Frontal cortex (tissue), 4 donors: Measurements from ENCODE around the gene SETD2. TPM values are rescaled to one million over a fixed set of nuclear protein-coding genes. Genes with fewer than 3 reads are reported as not detected.
"Not testable (repeated sequence)": the region's sequence is repeated elsewhere in the genome, so short reads cannot be mapped to it uniquely, and the experiment has no call there.

Experiments used
- DNase-seq, 2 donors: peaks; one replicate each; pipeline ENCODE4 v3.0.0; 2012; ENCODE audit warnings: low spot score in 2 of 2
- FAIRE-seq: peaks from 2 replicates; lab custom pipeline; 2012; peaks lifted over from hg19 to GRCh38; lab: Jason Lieb, UNC
- total RNA-seq: library from RNA; depleted of rRNA; stranded (reverse); fragments of >200 nt; gene quantifications from one replicate; pipeline ENCODE4 v1.2.3, GENCODE V29; 2014
- donor health status: control.
- donor health status: control.
- donor health status: control.

Gene SETD2
- total RNA-seq, 1 donor from 2014 or later = 77.5 TPM

DNA sequence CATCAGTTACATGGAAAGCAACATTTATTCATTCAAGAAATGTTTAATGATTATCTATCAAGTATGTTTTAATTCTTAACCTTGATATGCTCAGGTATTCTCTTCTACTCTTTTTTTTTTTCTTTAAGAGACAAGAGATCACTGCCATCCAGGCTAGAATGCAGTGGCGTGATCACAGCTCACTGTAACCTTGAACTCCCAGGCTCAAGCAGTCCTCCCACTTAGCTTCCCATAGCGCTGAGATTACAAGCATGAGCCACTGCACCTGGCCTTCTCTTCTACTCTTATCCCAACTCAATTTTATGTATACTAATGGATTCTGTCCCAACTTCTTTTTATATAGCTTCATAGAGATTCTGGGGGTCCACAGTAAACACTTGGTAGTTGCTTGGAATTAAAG, 50.9 kb downstream of the SETD2 start:
- FAIRE-seq (no peak), DNase-seq (no peak)

DNA sequence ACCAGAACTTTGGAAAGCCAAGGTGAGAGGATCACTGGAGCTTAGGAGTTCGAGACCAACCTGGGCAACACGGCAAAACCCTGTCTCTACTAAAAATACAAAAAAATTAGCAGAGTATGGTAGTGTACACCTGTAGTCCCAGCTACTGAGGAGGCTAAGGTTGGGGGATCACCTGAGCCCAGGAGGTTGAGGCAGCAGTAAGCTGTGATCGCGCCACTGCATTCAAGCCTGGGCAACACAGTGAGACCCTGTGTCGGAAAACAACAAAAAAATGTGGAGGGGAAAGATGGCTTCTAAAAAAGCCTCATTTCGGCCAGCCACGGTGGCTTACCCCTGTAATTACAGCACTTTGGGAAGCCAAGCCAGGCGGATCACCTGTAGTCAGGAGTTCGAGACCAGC, 54.5 kb downstream of the SETD2 start:
- no peak for DNase-seq
- no peak for FAIRE-seq

DNA sequence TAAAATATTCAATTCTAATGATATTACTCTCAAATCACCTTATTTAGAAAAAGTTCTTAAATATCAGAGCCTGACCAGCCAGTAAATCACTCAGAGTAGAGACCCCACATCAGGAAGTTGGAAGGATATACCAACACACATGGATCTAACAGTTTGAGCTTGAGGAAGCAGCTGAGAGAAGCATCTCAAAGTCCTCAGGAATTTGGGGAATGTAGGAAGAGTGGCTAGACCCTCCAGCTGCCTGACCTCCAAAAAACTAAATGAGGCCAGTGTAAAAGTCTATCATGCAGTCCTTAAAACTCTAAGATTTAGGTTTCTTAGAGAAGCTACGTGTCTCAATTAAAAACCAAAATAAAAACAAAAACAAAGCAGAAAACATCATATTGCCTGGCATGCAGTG, 55.4 kb downstream of the SETD2 start:
- no peak for DNase-seq
- no peak for FAIRE-seq

DNA sequence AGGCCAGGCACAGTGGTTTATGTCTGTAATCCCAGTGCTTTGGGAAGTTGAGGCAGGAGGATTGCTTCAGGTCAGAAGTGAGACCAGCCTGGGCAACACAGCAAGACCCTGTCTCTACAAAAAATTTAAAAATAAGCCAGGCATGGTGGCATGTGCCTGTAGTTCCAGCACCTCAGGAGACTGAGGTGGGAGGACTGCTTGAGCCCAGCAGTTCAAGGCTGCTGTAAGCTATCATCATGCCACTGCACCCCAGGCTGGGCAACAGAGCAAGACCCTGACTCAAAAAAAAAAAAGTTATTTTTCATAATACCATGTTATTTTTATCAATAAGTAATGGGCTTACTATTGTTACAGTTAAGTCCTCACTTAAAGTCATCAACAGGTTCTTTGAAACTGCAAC, 59.7 kb downstream of the SETD2 start:
- no peak for DNase-seq
- FAIRE-seq = no peak

DNA sequence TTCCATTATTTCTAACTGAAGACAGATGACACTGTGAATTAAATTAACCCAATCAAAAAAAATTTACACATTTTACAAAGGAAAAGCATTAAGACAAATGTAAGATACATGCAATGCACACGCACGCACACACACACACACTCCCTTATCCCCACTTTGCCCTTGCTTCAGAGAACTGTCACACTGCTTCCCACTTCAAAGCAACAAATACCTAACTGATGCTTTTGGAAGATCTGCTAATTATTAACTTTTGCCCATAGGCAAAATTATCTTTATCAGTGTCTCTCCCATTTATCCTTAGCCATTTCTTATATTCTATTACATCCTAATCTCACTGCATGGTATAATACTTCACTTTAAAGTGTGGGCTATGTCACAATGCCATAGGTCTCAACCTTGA, 60.3 kb downstream of the SETD2 start:
- no peak for DNase-seq
- FAIRE-seq = no peak

DNA sequence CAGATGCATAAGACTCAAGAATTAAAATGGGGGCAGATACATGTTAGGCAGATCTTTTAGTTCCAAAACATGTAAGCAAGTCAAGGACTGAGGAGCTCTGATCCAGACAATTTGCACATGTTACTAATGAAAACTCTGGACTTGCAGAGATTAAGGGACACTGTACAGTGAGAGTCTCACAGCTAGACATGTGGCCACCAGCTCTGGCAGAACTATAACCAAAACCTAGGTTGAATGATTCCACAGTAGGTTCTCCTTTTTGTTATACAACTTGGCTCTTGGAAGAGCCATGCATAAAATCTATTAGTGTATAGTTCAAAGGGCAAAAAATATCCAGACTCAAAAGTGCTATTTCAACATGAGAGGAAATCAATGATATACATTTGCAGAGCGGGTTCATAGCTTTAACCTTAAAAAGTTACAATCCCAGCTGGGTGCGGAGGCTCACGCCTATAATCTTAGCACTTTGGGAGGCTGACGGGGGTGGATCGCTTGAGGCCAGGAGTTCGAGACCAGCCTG, 61.8 kb downstream of the SETD2 start:
- no peak for FAIRE-seq
- DNase-seq = no peak

DNA sequence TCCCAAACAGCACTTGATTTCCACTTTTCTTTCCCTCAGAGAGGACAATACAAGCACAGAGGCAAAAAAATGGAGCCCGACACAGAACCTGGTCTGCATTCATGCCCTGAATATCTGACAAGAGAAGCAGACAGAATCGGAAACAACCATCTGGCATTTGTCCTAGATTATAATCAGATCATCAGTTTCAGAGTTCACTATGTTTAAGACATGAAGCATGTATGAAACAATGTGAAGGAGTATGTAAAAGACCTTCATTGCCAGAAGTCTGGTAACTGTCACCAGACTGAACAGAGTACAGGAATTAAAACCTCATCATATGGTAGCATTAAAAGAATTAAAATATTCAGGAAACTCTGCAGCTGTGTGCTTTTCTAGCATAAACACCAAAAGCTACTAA, 65.0 kb downstream of the SETD2 start:
- FAIRE-seq = no peak

DNA sequence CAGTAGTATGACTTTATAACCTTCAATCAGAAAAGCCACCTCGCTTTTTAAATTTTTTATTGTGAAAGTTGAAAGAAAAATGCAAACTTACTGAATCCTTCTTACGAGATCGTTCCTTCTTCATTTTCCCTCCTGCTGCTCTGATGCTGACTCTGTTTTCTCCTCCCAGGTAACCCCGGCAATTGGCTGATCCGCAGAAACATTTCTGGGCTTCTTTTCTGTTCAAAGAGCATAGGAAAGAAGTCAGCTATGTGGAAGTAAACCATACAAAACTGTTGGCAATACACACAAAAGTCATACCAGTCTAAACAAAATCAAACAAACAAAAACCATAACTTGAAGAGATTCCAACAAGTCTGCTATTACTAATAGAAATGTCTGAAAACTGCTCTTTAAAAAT, 66.0 kb downstream of the SETD2 start:
- DNase-seq = no peak
- no peak for FAIRE-seq

More for the DNA sequence above, 65.0 kb downstream of the SETD2 start:
- DNase-seq = no peak

DNA sequence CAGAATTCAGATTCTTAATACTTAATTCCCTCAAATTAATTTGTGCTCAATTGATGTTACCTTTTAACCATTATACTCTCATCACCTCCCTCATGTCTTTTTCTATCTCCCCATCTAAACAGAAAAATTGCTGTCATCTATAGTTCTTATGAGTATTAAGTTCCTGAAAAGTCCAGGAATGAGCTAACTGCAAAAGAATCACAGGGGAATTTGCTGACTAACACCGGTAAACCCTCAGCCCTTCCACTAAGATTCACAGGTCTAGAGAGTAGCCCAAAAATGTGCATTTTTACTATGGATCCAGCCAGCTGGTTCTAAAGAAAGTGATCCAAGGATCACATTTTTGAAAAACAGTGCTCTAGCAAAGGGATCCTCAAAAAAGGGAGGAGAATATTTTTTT, 67.0 kb downstream of the SETD2 start:
- DNase-seq = no peak
- FAIRE-seq = no peak

DNA sequence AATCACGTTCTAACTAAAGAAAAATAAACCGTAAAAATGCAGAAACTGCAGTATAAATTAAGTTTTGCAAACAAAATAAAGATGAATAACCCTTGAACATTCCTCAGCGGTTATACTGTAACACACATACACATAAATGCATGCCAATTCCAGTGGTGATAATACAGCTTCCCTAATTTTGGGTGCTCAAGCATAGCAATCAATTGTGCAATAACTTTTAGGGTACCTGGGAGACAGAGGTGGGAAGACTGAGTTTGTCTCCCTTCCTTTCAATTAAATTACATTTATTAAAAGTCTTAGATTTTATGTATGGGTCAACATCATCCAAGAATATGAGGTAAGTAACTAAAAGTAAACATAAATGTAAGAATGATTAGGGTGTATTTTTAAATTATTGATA, 71.8 kb downstream of the SETD2 start:
- no peak for DNase-seq
- no peak for FAIRE-seq

DNA sequence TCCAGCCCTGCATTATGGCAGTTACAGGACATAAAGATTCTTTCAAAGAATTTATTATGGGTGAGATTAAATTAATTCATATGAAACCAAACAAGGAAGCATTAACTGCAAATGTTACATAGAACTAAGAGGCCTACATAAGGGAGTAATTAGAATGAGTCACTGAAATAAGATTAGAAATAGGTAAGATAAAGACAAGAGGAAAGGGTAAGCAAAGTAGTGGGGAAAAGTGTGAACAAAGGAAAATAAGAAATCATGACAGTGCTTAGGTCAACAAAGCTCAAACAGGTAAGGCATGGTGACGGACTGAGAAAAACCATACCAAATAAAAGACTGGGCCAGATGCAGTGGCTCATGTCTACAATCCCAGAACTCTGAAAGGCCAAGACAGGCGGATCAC, 74.3 kb downstream of the SETD2 start:
- DNase-seq (no peak), FAIRE-seq (no peak)

DNA sequence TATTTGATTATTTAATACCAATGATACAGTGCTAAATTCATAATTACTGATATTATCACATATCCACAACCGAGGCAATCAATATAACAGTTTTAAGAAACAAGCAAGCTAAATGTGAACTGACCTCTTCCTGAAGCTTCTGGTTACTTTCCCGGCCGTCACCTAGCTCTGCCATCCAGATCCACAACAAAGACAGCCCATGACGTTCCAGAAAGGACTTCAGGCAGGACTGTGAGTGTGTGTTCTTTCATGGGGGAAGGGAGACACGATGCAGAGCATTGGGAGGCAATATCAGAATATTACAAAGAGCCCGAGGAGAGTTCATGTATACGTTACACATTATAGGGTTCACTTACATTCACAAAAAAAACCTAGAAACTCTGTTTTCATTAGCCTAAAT, 77.8 kb downstream of the SETD2 start:
- no peak for FAIRE-seq
- no peak for DNase-seq

DNA sequence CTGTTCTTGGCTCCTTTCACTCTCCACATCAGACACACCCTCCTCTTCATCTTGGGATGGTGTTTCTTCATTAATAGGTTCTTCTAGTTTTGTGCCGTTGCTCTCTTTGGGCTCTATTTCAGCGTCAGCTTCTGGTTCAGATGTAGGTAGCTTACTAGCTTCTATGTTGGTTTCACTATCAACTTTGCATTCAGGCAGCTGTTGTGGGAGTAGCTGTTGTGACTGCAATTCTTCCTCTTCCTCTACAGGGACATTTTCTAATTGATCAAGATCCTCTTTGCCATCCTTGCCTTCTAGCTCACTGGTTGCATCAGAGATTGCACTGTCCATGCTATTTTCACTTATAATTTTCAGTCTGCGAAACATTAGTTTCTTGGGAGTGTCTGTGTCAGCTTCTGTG, 80.1 kb downstream of the SETD2 start:
- no peak for DNase-seq
- FAIRE-seq = no peak

DNA sequence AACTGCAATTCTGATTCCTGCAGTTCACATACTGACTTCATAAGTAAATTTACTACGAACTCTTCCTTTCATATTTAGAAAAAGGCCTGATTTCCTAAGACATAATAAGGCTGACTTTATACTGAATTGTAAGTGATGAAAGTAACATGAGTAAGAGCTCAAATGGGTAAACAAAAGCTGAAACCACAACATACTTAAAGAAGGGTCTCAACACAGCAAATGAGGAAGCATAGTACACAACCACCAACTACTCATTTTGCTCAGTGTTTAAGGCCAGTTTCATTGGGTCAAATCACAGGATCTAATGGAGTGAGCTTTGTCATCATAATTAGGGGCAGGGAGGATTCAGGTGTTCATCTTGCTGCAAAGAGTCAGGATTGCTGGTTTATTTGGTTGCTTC, 81.4 kb downstream of the SETD2 start:
- no peak for FAIRE-seq
- no peak for DNase-seq

DNA sequence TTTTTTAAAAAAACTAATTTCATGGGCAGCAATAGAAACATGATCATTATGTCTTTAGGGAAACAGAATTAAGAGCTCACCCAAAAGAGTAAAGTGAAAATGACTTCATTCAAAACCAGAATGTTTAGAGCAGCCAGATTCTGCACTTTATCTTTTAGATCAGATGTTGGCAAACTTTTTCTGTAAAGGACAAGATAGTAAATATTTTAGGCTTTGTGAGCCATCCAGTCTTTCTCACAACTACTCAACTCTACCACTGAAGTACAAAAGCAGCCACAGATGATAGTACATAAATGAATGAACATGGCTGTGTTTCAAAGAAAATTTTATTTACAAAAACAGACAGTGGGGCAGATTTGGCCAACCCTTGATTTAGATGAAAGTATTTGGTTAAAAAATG, 84.5 kb downstream of the SETD2 start:
- no peak for FAIRE-seq
- no peak for DNase-seq

DNA sequence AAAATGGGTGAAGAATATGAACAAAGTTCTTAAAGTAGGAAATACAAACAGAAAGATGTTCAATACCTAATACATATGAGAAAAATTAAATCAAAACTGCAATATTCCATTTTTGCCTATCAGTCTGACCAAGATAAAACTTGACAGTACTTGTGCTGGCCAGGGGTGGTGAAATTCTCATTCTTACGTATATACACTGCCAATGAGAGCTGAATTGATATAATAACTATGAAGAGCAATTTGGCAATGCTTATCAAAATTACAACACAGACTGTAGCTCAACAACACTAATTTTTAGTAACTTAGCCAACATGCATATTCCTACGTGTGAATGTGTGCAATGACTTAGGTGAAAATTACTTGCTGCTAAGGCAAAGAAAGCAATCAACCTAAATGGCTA, 90.2 kb downstream of the SETD2 start:
- FAIRE-seq (no peak), DNase-seq (no peak)

DNA sequence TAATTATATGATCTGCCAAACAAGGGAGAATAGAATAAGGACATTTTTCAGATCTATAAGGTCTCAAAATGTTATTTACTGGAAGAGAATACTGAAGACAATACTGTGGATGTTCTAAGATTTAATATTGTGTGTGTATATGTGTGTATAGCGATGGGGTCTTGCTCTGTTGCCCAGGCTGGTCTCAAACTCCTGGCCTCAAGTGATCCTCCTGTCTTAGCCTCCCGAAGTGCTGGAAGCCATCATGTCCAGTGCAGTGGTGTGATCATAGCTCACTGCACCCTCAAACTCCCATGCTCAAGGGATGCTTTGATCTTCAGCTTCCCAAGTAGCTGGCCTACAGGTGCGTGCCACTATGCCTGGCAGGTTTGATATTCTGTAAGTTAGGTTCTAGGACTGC, 93.1 kb downstream of the SETD2 start:
- FAIRE-seq = no peak
- DNase-seq = no peak

DNA sequence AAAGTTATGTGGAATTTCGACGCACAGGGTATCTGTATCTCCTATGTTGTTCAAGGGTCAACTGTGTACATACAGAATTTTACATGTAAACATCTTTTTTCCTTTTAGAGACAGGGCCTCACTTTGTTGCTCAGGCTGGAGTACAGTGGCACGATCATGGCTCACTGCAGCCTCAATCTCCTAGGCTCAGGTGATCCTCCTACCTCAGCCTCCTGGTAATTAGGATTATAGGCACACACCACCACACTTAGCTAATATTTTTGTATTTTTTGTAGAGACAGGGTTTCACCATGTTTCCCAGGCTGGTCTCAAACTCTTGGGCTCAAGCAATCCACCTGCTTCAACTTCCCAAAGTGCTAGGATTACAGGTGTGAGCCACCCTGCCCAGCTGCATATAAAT, 97.7 kb downstream of the SETD2 start:
- DNase-seq, FAIRE-seq: not testable (repeated sequence)

DNA sequence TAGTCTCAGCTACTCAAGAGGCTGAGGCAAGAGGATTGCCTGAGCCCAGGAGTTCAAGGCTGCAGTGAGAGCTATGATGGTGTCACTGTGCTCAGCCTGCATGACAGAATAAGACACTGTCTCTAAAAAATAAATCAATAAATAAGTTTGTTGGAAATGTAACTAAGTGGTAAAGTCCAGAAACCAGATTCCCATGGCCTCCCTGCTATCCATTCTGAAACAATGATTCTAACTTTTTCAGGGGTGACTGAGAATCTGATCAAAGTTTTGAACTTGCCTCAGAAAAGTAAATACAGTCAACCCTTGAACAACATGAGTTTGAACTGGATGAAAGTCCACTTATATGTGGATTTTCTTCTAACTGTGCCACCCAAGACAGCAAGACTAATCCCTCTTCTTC, 98.2 kb downstream of the SETD2 start:
- DNase-seq = no peak
- no peak for FAIRE-seq

DNA sequence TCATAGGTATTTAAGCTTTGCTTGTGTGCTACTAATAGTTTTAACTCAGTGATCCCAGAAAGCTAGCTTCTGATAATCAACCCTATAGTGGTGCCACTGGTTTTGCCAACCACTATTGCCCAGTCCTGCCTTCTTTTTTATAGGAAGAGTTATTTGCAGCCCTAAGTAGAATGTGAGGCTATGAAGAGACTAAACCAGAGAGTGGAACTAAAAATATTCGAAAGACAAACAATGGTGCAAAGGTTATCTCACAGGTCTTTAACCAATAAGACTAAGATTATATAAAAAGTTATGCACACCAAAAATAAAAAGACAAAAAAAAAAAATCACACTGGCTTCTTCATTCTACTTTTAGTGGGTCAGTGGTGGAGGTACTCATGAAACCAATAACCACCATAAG, 98.9 kb downstream of the SETD2 start:
- FAIRE-seq (no peak), DNase-seq (no peak)

DNA sequence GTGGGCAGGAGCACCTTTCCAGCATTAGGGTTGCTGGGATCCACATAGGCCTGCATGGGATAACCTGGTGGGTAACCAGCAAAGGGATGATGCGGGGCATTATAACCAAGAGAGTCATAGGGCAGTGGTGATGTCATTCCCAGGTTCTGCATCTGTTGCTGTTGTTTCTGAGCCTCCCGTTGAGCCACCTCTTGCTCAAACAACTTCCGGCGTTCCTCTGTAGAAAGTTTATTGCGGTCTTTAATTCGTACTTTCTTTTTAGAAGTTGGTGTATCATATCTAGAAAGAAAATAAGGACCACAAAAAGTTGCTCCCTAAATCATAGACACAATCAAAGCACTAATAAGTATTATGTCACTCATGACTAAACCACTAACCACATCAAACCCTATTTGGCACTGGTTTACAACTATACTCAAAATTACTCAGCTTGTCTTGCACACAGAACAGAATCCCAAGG, 106.7 kb downstream of the SETD2 start:
- FAIRE-seq = no peak
- no peak for DNase-seq

DNA sequence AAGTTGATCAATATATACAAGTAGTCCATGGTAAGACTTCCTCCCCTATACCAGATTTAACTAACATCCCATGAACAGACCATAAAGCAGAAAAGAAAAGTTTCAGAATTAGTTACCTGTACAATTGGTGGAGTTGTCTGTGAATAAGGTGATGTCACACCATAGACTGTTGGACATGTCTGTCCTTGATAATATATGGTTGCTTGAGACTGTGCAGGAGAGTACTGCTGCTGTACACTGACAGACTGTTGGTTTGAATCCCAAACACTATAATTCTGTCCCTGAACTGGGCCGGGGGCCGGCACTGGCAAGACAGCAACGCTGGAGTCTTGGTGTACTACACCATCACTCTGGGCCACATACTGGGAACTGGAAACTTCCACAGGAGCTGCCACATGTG, 107.2 kb downstream of the SETD2 start:
- DNase-seq (no peak), FAIRE-seq (no peak)

DNA sequence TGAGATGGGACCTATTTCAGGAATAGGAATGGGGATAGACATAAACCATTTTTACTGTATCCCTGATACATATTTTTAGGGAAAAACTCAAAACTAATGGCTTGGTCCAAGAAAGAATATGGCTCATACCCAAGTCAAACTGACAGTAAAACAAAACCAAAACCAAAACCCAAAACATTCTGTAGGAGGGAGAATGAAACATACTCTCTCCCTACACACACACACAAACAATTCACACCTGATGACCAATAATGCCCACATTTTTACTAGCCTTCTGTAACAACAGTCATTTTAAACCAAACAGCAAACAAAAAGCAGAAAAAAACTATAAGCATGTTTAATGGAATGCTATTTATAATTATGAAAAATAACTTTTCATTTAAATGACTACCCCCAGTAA, 109.5 kb downstream of the SETD2 start:
- DNase-seq = no peak
- FAIRE-seq = no peak
